Myocyte (in vitro differentiated cells): ENCODE results near the gene SP4. TPM values are rescaled to one million over a fixed set of nuclear protein-coding genes. Genes with fewer than 3 reads are reported as not detected.

Source experiments
- DNase-seq: peaks from one replicate; pipeline ENCODE4 v3.0.0-alpha.2; 2012; ENCODE audit warnings: low read depth
- polyA plus RNA-seq: library from polyadenylated mRNA; unstranded; fragments of >200 nt; gene quantifications from one replicate; pipeline ENCODE4 v1.2.1, GENCODE V29; 2012; ENCODE audit warnings: missing spikeins
- total RNA-seq: library from RNA; depleted of rRNA; stranded (reverse); fragments of >200 nt; gene quantifications from 2 replicates; pipeline ENCODE4 v1.2.3, GENCODE V29; 2014

SP4 gene
- 9.0 and 12.9 TPM in 2 replicates for total RNA-seq
- 1.6 TPM for polyA plus RNA-seq

DNA sequence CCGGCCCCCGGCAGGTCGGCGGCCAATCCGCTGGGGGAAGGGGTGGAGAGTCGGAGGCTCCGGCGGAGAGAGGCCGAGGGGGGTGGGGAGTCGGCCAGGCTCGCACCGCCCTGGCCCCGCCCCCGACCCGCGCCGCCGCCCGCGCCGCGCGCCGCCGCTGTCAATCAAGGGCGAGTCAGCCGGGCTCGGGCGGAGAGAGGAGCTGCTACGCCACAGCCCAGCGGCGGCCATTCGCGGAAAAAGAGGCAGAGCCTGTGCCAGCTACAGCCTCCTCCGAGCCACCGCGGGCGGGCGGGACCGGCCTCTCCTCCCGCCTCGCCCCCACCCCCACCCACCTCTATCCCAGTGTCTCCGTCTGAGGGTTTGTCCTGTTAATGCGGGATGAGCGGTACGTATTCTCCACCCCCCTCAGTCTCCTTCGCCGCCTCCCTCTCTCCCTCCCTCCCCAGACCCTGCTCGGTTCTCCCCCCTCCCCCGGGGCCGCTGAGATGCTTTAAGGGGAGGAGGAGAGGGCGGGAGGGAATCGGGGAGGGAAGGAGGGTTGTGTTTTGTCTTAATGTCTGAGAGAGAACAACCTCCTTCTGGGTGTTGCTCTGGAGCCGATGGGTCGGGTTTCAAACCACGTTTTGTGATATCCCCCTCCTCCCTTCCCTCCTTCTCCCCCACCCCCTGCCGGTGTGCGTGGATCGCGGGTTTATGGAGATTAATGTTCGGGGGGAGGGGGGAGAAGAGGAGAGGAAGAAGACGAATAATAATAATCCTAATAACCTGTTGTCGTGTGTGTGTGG is at the start of gene SP4:
SP4 (plus strand) TSS at position 213 of the 788 bp plus-strand sequence; CDS start at position 382, 169 bp downstream.
- peak; percentile 98 for DNase-seq

DNA sequence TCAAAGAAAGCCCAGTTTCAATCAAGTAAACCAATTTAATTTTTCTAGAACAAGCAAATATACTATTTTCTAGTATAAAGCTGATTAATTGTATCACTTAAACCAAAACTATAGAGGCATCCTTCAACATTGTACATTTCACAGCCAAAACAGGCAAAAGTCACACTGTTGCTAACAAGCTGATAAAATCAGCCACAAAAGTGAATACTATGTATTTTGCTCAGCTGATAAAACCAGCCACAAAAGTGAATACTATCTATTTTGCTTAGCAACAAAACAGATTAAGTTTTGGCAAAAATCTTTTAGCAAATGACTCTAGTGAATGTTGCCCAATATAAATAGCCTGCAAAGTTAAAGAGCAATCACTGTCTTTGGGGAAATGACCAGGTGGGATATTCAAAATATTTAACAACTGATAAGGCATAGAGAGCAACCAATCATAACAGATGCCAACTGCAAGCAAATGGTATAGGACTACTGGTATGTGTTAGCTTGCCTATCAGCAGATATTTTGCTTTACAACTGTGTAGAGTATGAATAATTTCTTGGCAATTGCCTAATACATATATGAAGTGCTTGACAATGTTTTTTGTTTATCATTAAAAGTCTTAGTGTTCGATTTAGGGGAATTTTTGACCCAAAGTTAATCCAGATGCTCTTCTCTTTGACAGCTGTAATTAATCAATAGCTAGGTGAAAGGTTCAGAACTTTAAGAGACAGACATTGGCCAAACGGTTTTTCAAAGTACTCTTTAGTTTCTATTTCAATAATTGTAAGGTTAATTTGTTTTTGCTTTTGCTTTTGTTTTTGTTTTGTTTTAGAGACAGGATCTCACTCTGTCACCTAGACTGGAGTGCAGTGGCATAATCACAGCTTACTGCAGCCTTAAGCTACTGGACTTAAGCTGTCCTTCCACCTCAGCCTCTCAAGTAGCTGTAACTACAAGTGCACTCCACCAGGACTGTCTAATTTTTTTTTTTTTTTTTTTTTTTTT is 44.4 kb upstream of the SP4 start:
- no peak for DNase-seq

DNA sequence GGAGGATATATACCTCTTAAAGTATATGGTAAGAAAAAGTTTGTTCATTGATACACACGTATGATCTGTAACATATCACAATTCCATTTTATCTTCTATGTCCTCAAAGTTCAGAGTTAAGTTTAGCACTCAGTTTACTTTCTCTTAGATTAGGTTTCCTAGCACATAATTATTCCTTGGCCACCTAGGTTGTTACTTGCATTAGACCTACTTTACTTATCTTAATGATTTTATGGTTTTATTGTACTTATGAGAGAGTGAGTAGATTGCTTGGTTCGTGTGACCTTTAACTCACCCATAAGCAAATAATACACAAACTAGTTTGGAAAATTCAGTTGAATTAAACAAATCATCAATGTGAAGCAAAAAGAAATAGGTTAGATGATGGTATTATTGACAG is 33.9 kb upstream of the SP4 start:
- DNase-seq, result no peak

DNA sequence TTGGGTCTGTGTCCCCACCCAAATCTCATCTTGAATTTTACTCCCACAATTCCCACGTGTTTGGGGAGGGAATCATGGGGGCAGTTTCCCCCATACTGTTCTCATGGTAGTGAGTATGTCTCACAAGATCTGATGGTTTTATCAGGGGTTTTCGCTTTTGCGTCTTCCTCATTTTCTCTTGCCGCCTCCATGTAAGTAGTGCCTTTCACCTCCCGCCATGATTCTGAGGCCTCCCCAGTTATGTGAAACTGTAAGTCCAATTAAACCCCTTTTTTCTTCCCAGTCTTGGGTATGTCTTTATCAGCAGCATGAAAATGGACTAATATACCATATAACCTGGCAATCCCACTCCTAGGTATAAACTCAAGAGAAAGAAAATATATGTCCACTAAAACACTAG is 25.9 kb upstream of the SP4 start:
- DNase-seq, result no peak

GRCh38 chr7:21407796-21408480 is 19.9 kb upstream of the SP4 start:
- no peak for DNase-seq

- no peak for DNase-seq
Observed at GRCh38 chr7:21408481-21408820, 19.4 kb upstream of the SP4 start.

DNA sequence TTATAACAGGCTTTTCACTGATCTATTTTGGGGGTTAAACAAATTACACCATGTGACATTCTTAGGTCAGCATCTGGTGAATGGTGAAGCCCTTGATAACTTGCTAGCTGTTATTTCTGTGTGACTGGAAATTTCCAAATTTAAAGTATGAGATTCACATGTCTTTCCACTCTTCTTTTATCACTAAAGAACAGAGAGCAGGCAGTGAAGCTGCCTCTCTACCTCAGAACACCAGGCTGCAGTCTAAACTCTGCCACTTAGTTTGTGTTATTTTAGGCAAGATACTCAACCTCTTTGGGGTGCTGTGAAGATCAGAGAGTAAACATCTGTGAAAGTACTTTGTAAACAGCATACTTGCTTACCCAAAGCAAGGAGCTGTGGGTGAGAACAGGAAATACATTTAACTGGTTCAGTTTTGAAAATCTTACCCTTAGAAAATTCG is 15.5 kb upstream of the SP4 start:
- DNase-seq, result no peak

DNA sequence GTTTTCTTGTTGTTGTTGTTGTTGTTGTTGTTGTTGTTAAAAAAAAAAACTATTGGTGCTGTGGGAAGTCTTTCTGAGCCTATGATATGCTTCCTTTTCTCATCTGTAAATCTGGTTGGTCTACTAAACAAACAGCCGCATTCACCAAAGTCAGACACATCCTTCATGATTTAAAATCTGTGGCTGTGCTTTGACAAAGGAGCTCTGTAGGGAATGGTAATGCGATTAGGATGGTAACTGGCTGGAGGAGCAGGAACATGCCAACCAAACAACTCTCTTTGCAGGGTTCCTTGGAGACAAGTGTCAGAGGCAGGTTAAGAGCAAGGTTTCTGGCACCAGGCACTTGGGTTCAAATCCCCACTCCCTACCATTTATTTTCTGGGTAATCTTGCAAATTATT is 14.9 kb upstream of the SP4 start:
- no peak for DNase-seq

- DNase-seq, result no peak
Observed at GRCh38 chr7:21413502-21413901, 14.4 kb upstream of the SP4 start.

DNA sequence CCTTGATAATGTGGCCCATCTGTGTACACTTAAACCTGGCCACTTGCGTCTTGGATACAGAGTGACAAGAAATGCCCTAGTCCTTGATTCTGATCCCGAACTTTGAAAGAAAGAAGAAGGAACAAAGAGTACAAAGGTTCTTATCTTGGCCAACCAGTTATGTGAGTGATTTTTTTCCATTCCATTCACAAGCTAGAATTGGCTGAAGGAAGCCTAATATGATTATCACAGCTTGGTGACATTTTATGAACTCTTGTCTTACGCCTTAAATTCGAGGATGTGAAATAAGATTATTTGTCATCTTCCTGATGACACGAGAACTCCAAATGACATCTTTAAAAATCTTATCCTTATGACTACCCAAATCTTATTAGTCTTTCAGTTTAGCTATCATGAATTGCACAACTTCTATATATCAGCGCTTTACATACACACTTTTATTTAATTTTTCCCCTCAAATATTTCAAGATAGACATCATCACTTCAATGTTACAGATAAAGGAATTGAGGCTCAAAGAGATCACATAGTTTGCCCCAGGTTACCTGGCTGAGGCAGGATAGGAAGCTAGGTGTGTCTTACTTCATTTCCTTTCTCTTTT is 13.0 kb upstream of the SP4 start:
- no peak for DNase-seq

GRCh38 chr7:21417647-21418046 is 10.2 kb upstream of the SP4 start:
- DNase-seq, result no peak

GRCh38 chr7:21422751-21423150 is 5.1 kb upstream of the SP4 start:
- no peak for DNase-seq

GRCh38 chr7:21425290-21425689 is 2.6 kb upstream of the SP4 start:
- no peak for DNase-seq

DNA sequence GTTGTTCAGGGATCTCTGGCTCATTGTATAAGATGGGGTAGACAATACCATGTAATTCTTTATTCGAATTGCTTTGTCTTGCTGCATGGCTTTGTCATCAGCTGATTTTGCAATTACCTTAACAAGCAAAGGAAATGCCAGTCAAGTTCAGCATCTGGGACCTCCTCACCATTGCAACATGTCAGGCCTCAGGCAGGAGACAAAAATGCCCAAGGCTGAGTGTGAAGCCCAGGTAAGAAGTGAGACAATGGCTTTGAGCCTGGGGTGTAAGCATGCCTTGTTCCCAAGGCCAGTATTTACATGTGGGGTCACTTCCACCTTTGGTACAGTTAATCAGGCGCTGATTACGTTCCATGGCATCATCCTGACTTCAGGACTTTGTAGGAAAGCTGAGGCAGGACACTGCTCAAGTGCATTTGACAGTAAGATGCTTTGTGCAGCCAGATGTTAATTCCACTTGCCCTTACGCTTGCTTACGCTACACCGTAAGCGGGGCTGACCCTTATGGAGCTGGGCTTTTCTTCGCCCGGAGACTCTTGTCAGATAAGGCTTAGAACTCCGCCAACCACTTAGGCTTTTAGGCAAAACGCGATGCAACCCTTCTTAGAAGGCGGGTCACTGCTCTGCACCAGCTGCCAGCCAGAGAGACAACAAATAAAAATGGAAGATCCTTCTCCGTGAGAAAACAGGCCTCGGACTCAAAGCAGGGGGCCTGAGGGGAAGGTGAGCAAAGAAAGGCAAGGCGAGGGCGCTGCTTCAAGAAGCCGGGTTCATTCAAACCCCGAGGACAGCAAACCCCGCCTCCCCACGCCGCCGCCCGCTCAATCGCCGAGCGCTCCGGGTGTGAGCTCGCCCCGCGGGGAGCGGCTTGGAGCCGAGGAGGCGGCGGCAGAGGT is 1.3 kb upstream of the SP4 start:
- DNase-seq, result no peak

GRCh38 chr7:21427182-21427870 is 557 bp upstream of the SP4 start:
- DNase-seq, result peak; percentile 100

- DNase-seq, result no peak
Observed at GRCh38 chr7:21428659-21428941, 717 bp downstream of the SP4 start.

DNA sequence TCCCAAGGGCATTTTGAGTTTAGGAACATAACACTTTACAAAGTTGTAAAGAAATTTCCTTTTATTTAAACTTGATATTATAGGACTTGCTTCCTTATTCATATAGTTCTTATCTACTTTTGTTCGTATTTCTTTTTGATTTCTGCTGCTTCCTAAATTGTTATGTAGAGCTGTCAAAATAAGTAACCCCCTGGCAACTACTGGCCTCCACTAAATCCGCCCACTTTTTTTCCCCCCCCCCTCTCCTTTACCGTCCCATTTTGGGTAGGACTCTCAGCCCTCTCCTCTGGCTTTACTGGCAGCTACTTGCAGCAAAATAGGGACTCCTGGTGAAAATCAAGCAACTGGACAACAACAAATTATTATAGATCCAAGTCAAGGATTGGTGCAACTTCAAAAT is 1.1 kb downstream of the SP4 start:
- DNase-seq, result no peak

GRCh38 chr7:21429786-21430574 is 2.1 kb downstream of the SP4 start:
- DNase-seq, result no peak

DNA sequence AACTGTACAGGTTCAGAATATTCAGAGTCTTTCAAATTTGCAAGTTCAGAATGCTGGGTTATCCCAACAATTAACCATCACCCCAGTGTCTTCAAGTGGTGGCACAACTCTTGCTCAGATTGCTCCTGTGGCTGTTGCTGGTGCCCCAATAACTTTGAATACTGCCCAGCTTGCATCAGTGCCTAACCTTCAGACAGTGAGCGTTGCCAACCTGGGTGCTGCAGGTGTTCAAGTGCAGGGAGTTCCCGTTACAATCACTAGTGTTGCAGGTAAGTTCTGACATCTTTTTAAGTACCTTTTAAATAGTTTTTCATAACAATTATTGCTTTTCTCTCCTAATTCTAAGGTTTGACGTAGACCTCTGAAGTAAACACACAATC is 2.7 kb downstream of the SP4 start:
- no peak for DNase-seq
